GM23338 (cell line): ENCODE results near the gene APOH. TPM values are rescaled to one million over a fixed set of nuclear protein-coding genes. Genes with fewer than 3 reads are reported as not detected.

Experiments used
- ATAC-seq: fragments of 200-7000 bp; cut with Tn5 transposase; 3 replicates; pipeline ENCODE4 v1.9.1; 2020
- DNase-seq: peaks from one replicate; pipeline ENCODE4 v3.0.0-alpha.2; 2015; ENCODE audit warnings: low spot score
- H2AFZ ChIP-seq: fragments of 200-600 bp; sonication (generic); 2 replicates; pipeline ENCODE4 v1.8.0; 2016; ENCODE audit warnings: antibody characterized with exemption, mild to moderate bottlenecking, moderate library complexity
- H3F3A ChIP-seq: fragments of 200-600 bp; sonication (generic); replicated peaks from 2 replicates; pipeline ENCODE4 v1.8.0; 2017; ENCODE audit warnings: antibody characterized with exemption, mixed run types, low read depth
- H3K27ac ChIP-seq: fragments of 200-600 bp; sonication (generic); 2 replicates; pipeline ENCODE4 v1.6.1; 2016; ENCODE audit warnings: low read depth
- H3K27me3 ChIP-seq: fragments of 200-600 bp; sonication (generic); 2 replicates; pipeline ENCODE4 v1.8.0; 2016; ENCODE audit warnings: mild to moderate bottlenecking, mixed run types, moderate library complexity; ENCODE audit not compliant: insufficient read depth
- H3K36me3 ChIP-seq: fragments of 200-600 bp; sonication (generic); 2 replicates; pipeline ENCODE4 v1.8.0; 2016; ENCODE audit warnings: mild to moderate bottlenecking; ENCODE audit not compliant: insufficient read depth
- H3K4me1 ChIP-seq: fragments of 200-600 bp; sonication (generic); 2 replicates; pipeline ENCODE4 v1.8.0; 2016; ENCODE audit warnings: mild to moderate bottlenecking, moderate library complexity; ENCODE audit not compliant: insufficient read depth
- H3K4me2 ChIP-seq: fragments of 200-600 bp; sonication (generic); 2 replicates; pipeline ENCODE4 v1.7.1; 2017; ENCODE audit warnings: mixed run types
- H3K4me3 ChIP-seq: fragments of 200-600 bp; sonication (generic); 2 replicates; pipeline ENCODE4 v1.6.1; 2016; ENCODE audit warnings: mixed run types
- H3K79me2 ChIP-seq: fragments of 200-600 bp; sonication (generic); replicated peaks from 2 replicates; pipeline ENCODE4 v1.8.0; 2017; ENCODE audit warnings: mild to moderate bottlenecking; ENCODE audit not compliant: insufficient read depth
- H3K9me2 ChIP-seq: fragments of 200-600 bp; sonication (generic); 2 replicates; pipeline ENCODE4 v1.8.0; 2017; ENCODE audit not compliant: insufficient read depth
- H4K20me1 ChIP-seq: fragments of 200-600 bp; sonication (generic); replicated peaks from 2 replicates; pipeline ENCODE4 v1.8.0; 2017; ENCODE audit warnings: mild to moderate bottlenecking; ENCODE audit not compliant: insufficient read depth
- H3K27ac Mint-ChIP-seq: 2 replicates; pipeline ENCODE4 v1.8.0; 2020; ENCODE audit warnings: inconsistent platforms, mild to moderate bottlenecking, moderate library complexity, mixed read lengths
- H3K27me3 Mint-ChIP-seq: 3 replicates; pipeline ENCODE4 v1.8.0; 2022; ENCODE audit warnings: low read depth, mild to moderate bottlenecking, moderate library complexity, mixed read lengths, inconsistent platforms; ENCODE audit not compliant: insufficient read depth, poor library complexity
- H3K36me3 Mint-ChIP-seq: 3 replicates; pipeline ENCODE4 v1.8.0; 2021; ENCODE audit warnings: low read depth, mild to moderate bottlenecking, inconsistent platforms, moderate library complexity, mixed read lengths
- H3K4me1 Mint-ChIP-seq: 3 replicates; pipeline ENCODE4 v1.8.0; 2020; ENCODE audit warnings: mild to moderate bottlenecking, inconsistent platforms, mixed read lengths
- H3K4me3 Mint-ChIP-seq: 3 replicates; pipeline ENCODE4 v1.8.0; 2021; ENCODE audit warnings: moderate library complexity, mild to moderate bottlenecking, inconsistent platforms, mixed read lengths
- H3K9me3 Mint-ChIP-seq: 3 replicates; pipeline ENCODE4 v1.8.0; 2020; ENCODE audit warnings: moderate library complexity, mild to moderate bottlenecking, inconsistent platforms, mixed read lengths
- CREB1 ChIP-seq: fragments of 250-450 bp; sonication (Bioruptor Pico); IDR thresholded peaks from 2 replicates; pipeline ENCODE4 v1.5.0; 2020; ENCODE audit warnings: low read depth, mild to moderate bottlenecking, moderate library complexity
- CTCF ChIP-seq, 2 experiments: fragments of 200-600 bp in 1 of 2; sonication (generic) in 1 of 2; conservative IDR thresholded peaks; 2 replicates each; pipeline versions ENCODE4 v1.5.1 to v1.6.1; 2016 to 2017; ENCODE audit warnings: antibody characterized with exemption in 2 of 2, low read depth in 2 of 2, mild to moderate bottlenecking in 2 of 2, moderate library complexity in 1 of 2
- EZH2 ChIP-seq: fragments of 200-600 bp; sonication (generic); IDR thresholded peaks from one replicate; pipeline ENCODE4 v1.8.0; 2017; ENCODE audit warnings: antibody characterized with exemption, mild to moderate bottlenecking, low read depth; ENCODE audit not compliant: unreplicated experiment
- JUNB ChIP-seq: IDR thresholded peaks from one replicate; pipeline ENCODE4 v1.6.1; 2016; ENCODE audit warnings: antibody characterized with exemption; ENCODE audit not compliant: unreplicated experiment
- NANOG ChIP-seq: IDR thresholded peaks from 2 replicates; pipeline ENCODE4 v1.6.1; 2016; ENCODE audit warnings: antibody characterized with exemption, borderline replicate concordance
- POLR2AphosphoS5 ChIP-seq: IDR thresholded peaks from 2 replicates; pipeline ENCODE4 v1.6.1; 2016; ENCODE audit warnings: antibody characterized with exemption, low read depth
- REST ChIP-seq: IDR thresholded peaks from one replicate; pipeline ENCODE4 v1.6.1; 2018; ENCODE audit warnings: antibody characterized with exemption; ENCODE audit not compliant: unreplicated experiment
- STAT1 ChIP-seq: IDR thresholded peaks from one replicate; pipeline ENCODE4 v1.6.1; 2016; ENCODE audit warnings: antibody characterized with exemption; ENCODE audit not compliant: unreplicated experiment
- ZNF331 ChIP-seq: fragments of 250-450 bp; sonication (Bioruptor Pico); IDR thresholded peaks from 2 replicates; pipeline ENCODE4 v1.5.0; 2020; ENCODE audit warnings: low read depth, mild to moderate bottlenecking, moderate library complexity
- ZNF462 ChIP-seq: fragments of 250-450 bp; sonication (Bioruptor Pico); IDR thresholded peaks from 2 replicates; pipeline ENCODE4 v1.5.0; 2020; ENCODE audit warnings: mild to moderate bottlenecking, moderate library complexity
- polyA plus RNA-seq: library from polyadenylated mRNA; unstranded; fragments of >200 nt; fragmentation: Nextera tagmentation; extraction: Ambion mirVana; gene quantifications from 2 replicates; pipeline ENCODE4 v1.2.1, GENCODE V29; 2016
- total RNA-seq: library from RNA; depleted of rRNA; stranded (reverse); fragments of >200 nt; shearing (Covaris generic); gene quantifications from 2 replicates; pipeline ENCODE4 v1.2.3, GENCODE V29; 2014

The APOH gene
- total and polyA plus RNA-seq, 2 experiments from 2014 or later: not detected

GRCh38 chr17:66220079-66220835, 9.0 kb downstream of the APOH start:
- Mint-ChIP-seq H3K36me3 (no peaks in the 10 kb centered on the region), H3K4me3 (no peak overlapping the region), H3K27ac (no peak overlapping the region), H3K4me1 (no peaks in the 10 kb centered on the region), H3K9me3 (no peaks in the 10 kb centered on the region), H3K27me3 (no peaks in the 10 kb centered on the region)
- no peak overlapping the region for H2AFZ ChIP-seq
- H3F3A ChIP-seq: no peaks in the 10 kb centered on the region
- no peak for TF ChIP-seq JUNB
- H3K27me3 ChIP-seq: no peaks in the 10 kb centered on the region
- DNase-seq (no peak), ATAC-seq (no peak)
- H3K4me1 ChIP-seq: no peaks in the 10 kb centered on the region
- no peaks in the 10 kb centered on the region for H3K79me2 ChIP-seq
- no peak overlapping the region for H3K4me3 ChIP-seq
- no peak overlapping the region for H3K4me2 ChIP-seq
- H3K27ac ChIP-seq: no peak overlapping the region
- no peaks in the 10 kb centered on the region for H4K20me1 ChIP-seq
- 0 out of 2 replicates have a peak, but pooled peaks cover 4% of the 10 kb centered on the region for H3K9me2 ChIP-seq
- no peaks in the 10 kb centered on the region for H3K36me3 ChIP-seq

- Histone ChIP-seq H3K4me2 (no peak overlapping the region), H3K27me3 (no peaks in the 10 kb centered on the region), H2AFZ (no peak overlapping the region; the same call in 1 of the 2 replicates), H3K9me2 (peaks cover 12% of the 10 kb centered on the region), H3K4me1 (no peaks in the 10 kb centered on the region), H3F3A (no peaks in the 10 kb centered on the region), H3K36me3 (no peaks in the 10 kb centered on the region), H3K27ac (no peak overlapping the region), H3K79me2 (no peaks in the 10 kb centered on the region), H4K20me1 (no peaks in the 10 kb centered on the region), H3K4me3 (no peak overlapping the region)
- Mint-ChIP-seq H3K27ac (no peak overlapping the region), H3K27me3 (no peaks in the 10 kb centered on the region), H3K4me3 (no peak overlapping the region), H3K36me3 (no peaks in the 10 kb centered on the region), H3K4me1 (no peaks in the 10 kb centered on the region), H3K9me3 (no peaks in the 10 kb centered on the region)
- DNase-seq (no peak), ATAC-seq (no peak)
- no peak for TF ChIP-seq JUNB
- no peak for TF ChIP-seq POLR2AphosphoS5
- no peak for TF ChIP-seq CREB1 (CRISPR knock-in tag)
- TF ChIP-seq STAT1: no peak
- TF ChIP-seq ZNF462 (CRISPR knock-in tag): no peak
- TF ChIP-seq NANOG: no peak
- no peak for TF ChIP-seq CTCF (conservative IDR thresholded peaks at IDR 0.05; ENCODE audit: low read depth in 2 of 2)
- TF ChIP-seq ZNF331 (CRISPR knock-in tag): no peak
- TF ChIP-seq REST: no peak
- no peak for TF ChIP-seq EZH2
Measured at GRCh38 chr17:66215529-66215911, 13.7 kb downstream of the APOH start.
